Measurements from ENCODE around the gene ZNF658.
"Not testable (repeated sequence)": the region's sequence is repeated elsewhere in the genome, so short reads cannot be mapped to it uniquely, and the experiment has no call there.

ZNF658 gene

GRCh38 chr9:66900490-66901131, at the start of gene ZNF658:
Gene ZNF658, plus strand, starts transcription at chr9:66900725. Its CDS starts 2,837 bp downstream, at chr9:66903562.
- DNase-seq (ENCODE audit: low read depth in 1 of 2, low spot score in 1 of 2), result peak; percentile 4 to 26

- not testable (repeated sequence) for DNase-seq (ENCODE audit: low read depth in 1 of 2, low spot score in 1 of 2)
These were observed 38.8 kb upstream of the ZNF658 start for GRCh38 chr9:66861732-66862131.

GRCh38 chr9:66868660-66869059, 31.9 kb upstream of the ZNF658 start:
- not testable (repeated sequence) for DNase-seq (ENCODE audit: low read depth in 1 of 2, low spot score in 1 of 2)

- not testable (repeated sequence) for DNase-seq (ENCODE audit: low read depth in 1 of 2, low spot score in 1 of 2)
These were observed 19.9 kb upstream of the ZNF658 start for GRCh38 chr9:66880605-66881004.

- DNase-seq (ENCODE audit: low read depth in 1 of 2, low spot score in 1 of 2), result not testable (repeated sequence)
These were observed 18.7 kb upstream of the ZNF658 start for GRCh38 chr9:66881847-66882246.

- DNase-seq (ENCODE audit: low read depth in 1 of 2, low spot score in 1 of 2), result not testable (repeated sequence)
These were observed 10.2 kb upstream of the ZNF658 start for GRCh38 chr9:66890334-66890733.

- not testable (repeated sequence) for DNase-seq (ENCODE audit: low read depth in 1 of 2, low spot score in 1 of 2)
These were observed 616 bp downstream of the ZNF658 start for GRCh38 chr9:66901141-66901540.

- not testable (repeated sequence) for DNase-seq (ENCODE audit: low read depth in 1 of 2, low spot score in 1 of 2)
These were observed 9.0 kb downstream of the ZNF658 start for GRCh38 chr9:66909560-66909959.

- DNase-seq (ENCODE audit: low read depth in 1 of 2, low spot score in 1 of 2), result not testable (repeated sequence)
These were observed 19.5 kb downstream of the ZNF658 start for GRCh38 chr9:66920072-66920471.

GRCh38 chr9:66936194-66936870, 35.8 kb downstream of the ZNF658 start:
- DNase-seq (ENCODE audit: low read depth in 1 of 2, low spot score in 1 of 2), result not testable (repeated sequence)

GRCh38 chr9:66937662-66938061, 37.1 kb downstream of the ZNF658 start:
- DNase-seq (ENCODE audit: low read depth in 1 of 2, low spot score in 1 of 2), result not testable (repeated sequence)

- not testable (repeated sequence) for DNase-seq (ENCODE audit: low read depth in 1 of 2, low spot score in 1 of 2)
These were observed 37.8 kb downstream of the ZNF658 start for GRCh38 chr9:66938322-66938721.

GRCh38 chr9:66939878-66940830, 39.6 kb downstream of the ZNF658 start:
- DNase-seq (ENCODE audit: low read depth in 1 of 2, low spot score in 1 of 2), result not testable (repeated sequence)

GRCh38 chr9:66942400-66943155, 42.1 kb downstream of the ZNF658 start:
- not testable (repeated sequence) for DNase-seq (ENCODE audit: low read depth in 1 of 2, low spot score in 1 of 2)

GRCh38 chr9:66952576-66952975, 52.1 kb downstream of the ZNF658 start:
- DNase-seq (ENCODE audit: low read depth in 1 of 2, low spot score in 1 of 2), result not testable (repeated sequence)
